K562 (cell line): ENCODE data around the gene USP13. TPM values are rescaled to one million over a fixed set of nuclear protein-coding genes. Genes with fewer than 3 reads are reported as not detected.

Experiments
- ATAC-seq: fragments of 200-7000 bp; cut with Tn5 transposase; 3 replicates; pipeline ENCODE4 v1.9.1; 2020; ENCODE audit warnings: moderate library complexity
- BruUV-seq: library from RNA; stranded (reverse); fragments of 400-500 nt; replicated peaks from 2 replicates; lab custom pipeline; 2021; lab: Mats Ljungman, UMichigan
- CTCF ChIA-PET: fragments of 300-600 bp; formaldehyde crosslinking; extraction: SDS; loops from one replicate; lab custom pipeline; 2021; ENCODE audit warnings: low intra/inter-chr PET ratio; lab: Yijun Ruan, JAX
- POLR2A ChIA-PET: fragments of 300-600, 350-650 bp; sonication (Branson Sonifier 250); formaldehyde crosslinking; extraction: SDS; loops from one replicate; lab custom pipeline; 2021; ENCODE audit warnings: antibody characterized with exemption, inconsistent platforms; lab: Yijun Ruan, JAX
- DNase-seq, 4 experiments: peaks; one replicate each; pipeline versions ENCODE4 v3.0.0 to v3.0.0-alpha.2; 2011 to 2018; ENCODE audit warnings: low spot score in 3 of 4, mixed read lengths in 3 of 4; ENCODE audit errors: extremely low read depth in 1 of 4
- FAIRE-seq: peaks from 2 replicates; lab custom pipeline; 2011; peaks lifted over from hg19 to GRCh38; lab: Jason Lieb, UNC
- H2AFZ ChIP-seq: 2 replicates; pipeline ENCODE4 v1.6.0; 2011; ENCODE audit warnings: low read depth, low read length, control low read depth, inconsistent platforms
- H3K27ac ChIP-seq: fragments of 200-600 bp; 3 replicates; pipeline ENCODE4 v1.8.0; 2011; ENCODE audit warnings: low read depth, mild to moderate bottlenecking, control low read depth, inconsistent platforms, low read length, moderate library complexity, mixed read lengths; ENCODE audit errors: extremely low read depth
- H3K27me3 ChIP-seq, 2 experiments: fragments of 300-600 bp in 1 of 2; 2 replicates in 1 of 2; 3 replicates in 1 of 2; pipeline versions ENCODE4 v1.6.0 to v1.8.0; 2011; ENCODE audit warnings: inconsistent platforms in 2 of 2, low read length in 2 of 2, mild to moderate bottlenecking in 1 of 2, mixed read lengths in 1 of 2, moderate library complexity in 1 of 2; ENCODE audit not compliant: control insufficient read depth in 2 of 2, insufficient read depth in 2 of 2
- H3K36me3 ChIP-seq: fragments of 300-600 bp; 3 replicates; pipeline ENCODE4 v1.8.0; 2011; ENCODE audit warnings: mild to moderate bottlenecking, low read length, inconsistent platforms; ENCODE audit not compliant: control insufficient read depth, insufficient read depth
- H3K4me1 ChIP-seq, 2 experiments: fragments of 200-600 bp in 1 of 2; replicated peaks in 1 of 2; 2 replicates in 1 of 2; 3 replicates in 1 of 2; pipeline versions ENCODE4 v1.5.1 to v1.8.0; 2011; ENCODE audit warnings: inconsistent platforms in 2 of 2, low read length in 2 of 2, mild to moderate bottlenecking in 1 of 2, mixed read lengths in 1 of 2, moderate library complexity in 1 of 2; ENCODE audit not compliant: control insufficient read depth in 2 of 2, insufficient read depth in 2 of 2
- H3K4me2 ChIP-seq: 2 replicates; pipeline ENCODE4 v1.6.1; 2011; ENCODE audit warnings: low read length, control low read depth, inconsistent platforms, mixed read lengths; ENCODE audit not compliant: insufficient read depth
- H3K4me3 ChIP-seq: fragments of 200-600 bp; sonication (generic), shearing (Covaris generic); 2 replicates; pipeline ENCODE4 v1.5.1; 2016; ENCODE audit warnings: control low read depth, inconsistent platforms
- H3K79me2 ChIP-seq: fragments of 200-600 bp; 3 replicates; pipeline ENCODE4 v1.8.0; 2011; ENCODE audit warnings: low read length, inconsistent platforms; ENCODE audit not compliant: control insufficient read depth, insufficient read depth
- H3K9ac ChIP-seq, 2 experiments: 2 replicates each; pipeline versions ENCODE4 v1.6.0 to v1.6.1; 2011; ENCODE audit warnings: low read depth in 2 of 2, low read length in 2 of 2, control low read depth in 1 of 2, inconsistent platforms in 1 of 2, mild to moderate bottlenecking in 1 of 2, mixed read lengths in 1 of 2; ENCODE audit not compliant: insufficient read depth in 1 of 2
- H3K9me1 ChIP-seq: one replicate; pipeline ENCODE4 v1.6.0; 2011; ENCODE audit warnings: inconsistent platforms, mild to moderate bottlenecking, low read length, moderate library complexity; ENCODE audit not compliant: control insufficient read depth, insufficient read depth
- H3K9me3 ChIP-seq: replicated peaks from 2 replicates; pipeline ENCODE4 v1.5.1; 2011; ENCODE audit warnings: low read depth, low read length, inconsistent platforms; ENCODE audit not compliant: control insufficient read depth, insufficient read depth
- H4K20me1 ChIP-seq: replicated peaks from 2 replicates; pipeline ENCODE4 v1.6.1; 2011; ENCODE audit warnings: low read length, inconsistent platforms, mixed read lengths; ENCODE audit not compliant: control insufficient read depth, insufficient read depth
- CHD4 ChIP-seq: fragments of 200-600 bp; sonication (generic); IDR thresholded peaks from 3 replicates; pipeline ENCODE4 v1.6.1; 2012; ENCODE audit warnings: low read depth, mild to moderate bottlenecking, mixed read lengths, low read length, inconsistent platforms; ENCODE audit not compliant: insufficient read depth, insufficient replicate concordance, poor library complexity, severe bottlenecking
- FOS ChIP-seq: IDR thresholded peaks from 3 replicates; pipeline ENCODE4 v1.6.1; 2011; ENCODE audit not compliant: insufficient read length; ENCODE audit errors: extremely low read depth
- MAZ ChIP-seq, 2 experiments: fragments of 450-650 bp in 1 of 2; sonication (generic) in 1 of 2; formaldehyde crosslinking; IDR thresholded peaks in 1 of 2; conservative IDR thresholded peaks in 1 of 2; 2 replicates each; pipeline versions ENCODE4 v1.4.0 to v1.5.0; 2020; ENCODE audit warnings: mild to moderate bottlenecking in 1 of 2, missing genetic modification reagents in 1 of 2
- RBM15 ChIP-seq: fragments of 200-400 bp; formaldehyde crosslinking; IDR thresholded peaks from 2 replicates; pipeline ENCODE4 v1.6.1; 2018; ENCODE audit warnings: mild to moderate bottlenecking, low read length, moderate library complexity; ENCODE audit not compliant: insufficient read depth
- ZKSCAN8 ChIP-seq: fragments of 200-800 bp; sonication (Bioruptor generic); IDR thresholded peaks from 2 replicates; pipeline ENCODE4 v1.6.1; 2016; ENCODE audit warnings: missing genetic modification characterization, missing compliant biosample characterization
- ZNF121 ChIP-seq: sonication (generic); formaldehyde crosslinking; conservative IDR thresholded peaks from 2 replicates; pipeline ENCODE4 v1.8.0; 2022; ENCODE audit warnings: missing genetic modification reagents
- ZNF551 ChIP-seq: fragments of 250-450 bp; sonication (Bioruptor Pico); IDR thresholded peaks from 2 replicates; pipeline ENCODE4 v1.5.0; 2021; ENCODE audit warnings: mild to moderate bottlenecking, moderate library complexity
- ZZZ3 ChIP-seq: fragments of 450-650 bp; IDR thresholded peaks from 2 replicates; pipeline ENCODE4 v1.6.1; 2016; ENCODE audit warnings: antibody characterized with exemption, mild to moderate bottlenecking, moderate library complexity
- WGBS: fragments of 100-300 bp; shearing (Covaris generic); methylation state at CpG from one replicate; pipeline ENCODE4 v1.1.6; 2016; ENCODE audit warnings: low coverage, mixed read lengths; ENCODE audit not compliant: insufficient coverage; ENCODE audit errors: missing lambda C conversion rate; 5-methylcytosine and 5-hydroxymethylcytosine counted together
- in situ Hi-C: fragments of 300-500 bp; cut with MboI; formaldehyde crosslinking; loops from 4 replicates; pipeline ENCODE4 v1.15.0; 2018; ENCODE audit warnings: inconsistent platforms, mixed read lengths
- intact Hi-C: fragments of 100-400 bp; cut with micrococcal nuclease; formaldehyde crosslinking; loops from 2 replicates; pipeline ENCODE4 v1.14.2; 2022
- polyA plus RNA-seq, 8 experiments: library from polyadenylated mRNA; depleted of rRNA in 4 of 8; stranded (reverse) in 5 of 8; unstranded in 3 of 8; fragments of >200 nt; fragmentation: Nextera tagmentation in 2 of 8; fragmentation: Illumina TruSeq in 1 of 8; extraction: Ambion mirVana in 2 of 8; extraction: Trizol in 1 of 8; gene quantifications; 2 replicates each; pipeline versions ENCODE4 v1.2.1 to v1.2.3, GENCODE V29; 2011 to 2014; ENCODE audit warnings: inconsistent platforms in 1 of 8, missing spikeins in 1 of 8
- total RNA-seq, 7 experiments: library from RNA; depleted of rRNA in 6 of 7; stranded (reverse); fragments of >200 nt in 6 of 7; fragmentation: Illumina TruSeq in 2 of 7; extraction: Trizol in 2 of 7; gene quantifications; 2 replicates each; pipeline versions ENCODE4 v1.2.1 to v1.2.3, GENCODE V29; 2011 to 2021; ENCODE audit warnings: low replicate concordance in 1 of 7
- TF ChIP-seq, protein P1 (sequence below): sonication (generic); formaldehyde crosslinking; IDR thresholded peaks from 2 replicates; pipeline ENCODE4 v1.8.1; 2023; ENCODE audit warnings: mild to moderate bottlenecking, missing genetic modification reagents, moderate library complexity

USP13 gene
- total and polyA plus RNA-seq, 9 of the 15 experiments (the other 6 are each of a cell fraction or from before 2014, with no cell fraction given), result 0.11 to 2.3 (median 0.51) TPM

DNA sequence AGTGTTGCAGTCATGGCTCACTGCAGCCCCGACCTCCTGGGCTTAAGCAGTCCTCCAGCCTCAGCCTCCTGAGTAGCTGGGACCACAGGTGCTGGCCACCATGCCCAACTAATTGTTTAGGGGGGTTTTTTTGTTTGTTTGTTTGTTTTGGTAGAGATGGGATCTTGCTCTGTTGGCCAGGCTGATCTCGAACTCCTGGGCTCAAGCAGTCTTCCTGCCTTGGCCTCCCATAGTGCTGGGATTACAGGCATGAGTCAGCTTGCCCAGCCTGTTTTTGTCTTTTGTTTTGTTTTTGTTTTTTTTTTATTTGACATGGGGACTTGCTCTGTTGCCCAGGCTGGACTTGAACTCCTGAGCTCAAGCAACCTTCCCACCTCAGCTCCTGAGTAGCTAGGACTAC, 30.8 kb upstream of the USP13 start:
- ATAC-seq (no peak), DNase-seq (no peak), FAIRE-seq (no peak)
- 94% methylated on average over 2 of the region's 2 CpGs for WGBS
- TF ChIP-seq CHD4, result no peak
- TF ChIP-seq ZNF121, result peak; percentile 65
- TF ChIP-seq MAZ (CRISPR knock-in tag; conservative IDR thresholded peaks at IDR 0.05 in 1 of 2, IDR thresholded peaks at IDR 0.05 in 1 of 2), result no peak
- H3K79me2 ChIP-seq, result peaks cover 5% of the 10 kb centered on the region; the same call in 2 of the 3 replicates
- H4K20me1 ChIP-seq, result no peaks in the 10 kb centered on the region
- H3K4me3 ChIP-seq, result no peak overlapping the region
- H3K9me1 ChIP-seq, result no peaks in the 10 kb centered on the region
- BruUV-seq, result no TSS peak
- peaks cover 69% of the 10 kb centered on the region for H3K36me3 ChIP-seq
- H3K9ac ChIP-seq, result no peak overlapping the region
- no peaks in the 10 kb centered on the region for H3K27me3 ChIP-seq
- ChIA-PET POLR2A (no interaction called here), CTCF (no interaction called here)
- no peaks in the 10 kb centered on the region for H3K9me3 ChIP-seq
- intact Hi-C loops (no loop called here), in situ Hi-C loops (no loop called here)
- H3K27ac ChIP-seq, result no peak overlapping the region
- no peak overlapping the region for H3K4me2 ChIP-seq
- H2AFZ ChIP-seq, result no peak overlapping the region
- H3K4me1 ChIP-seq, result no peaks in the 10 kb centered on the region

- no peak overlapping the region for H3K27ac ChIP-seq
- no peak for ATAC-seq
- WGBS, result 66% methylated on average over 2 of the region's 3 CpGs
- H3K79me2 ChIP-seq, result peaks cover 5% of the 10 kb centered on the region; the same call in 2 of the 3 replicates
- POLR2A ChIA-PET, result interaction anchor here (0.6 kb wide), 1 partner anchor 9 kb away, joined by 5 read pairs; no protein-coding TSS in a partner anchor
- H3K4me1 ChIP-seq, result no peaks in the 10 kb centered on the region
- in situ Hi-C loops, result no loop called here
- H3K4me2 ChIP-seq, result no peak overlapping the region
- no peak for FAIRE-seq
- H2AFZ ChIP-seq, result no peak overlapping the region
- no peak overlapping the region for H3K4me3 ChIP-seq
- no peaks in the 10 kb centered on the region for H3K27me3 ChIP-seq
- H3K9me1 ChIP-seq, result no peaks in the 10 kb centered on the region
- no peak for DNase-seq
- H3K36me3 ChIP-seq, result peaks cover 50% of the 10 kb centered on the region
- no peaks in the 10 kb centered on the region for H3K9me3 ChIP-seq
- H3K9ac ChIP-seq, result no peak overlapping the region
- H4K20me1 ChIP-seq, result no peaks in the 10 kb centered on the region
- TF ChIP-seq ZKSCAN8 (no peak), ZNF551 (CRISPR knock-in tag) (no peak), ZZZ3 (no peak), FOS (no peak), RBM15 (no peak)
- TF ChIP-seq, protein P1, sequence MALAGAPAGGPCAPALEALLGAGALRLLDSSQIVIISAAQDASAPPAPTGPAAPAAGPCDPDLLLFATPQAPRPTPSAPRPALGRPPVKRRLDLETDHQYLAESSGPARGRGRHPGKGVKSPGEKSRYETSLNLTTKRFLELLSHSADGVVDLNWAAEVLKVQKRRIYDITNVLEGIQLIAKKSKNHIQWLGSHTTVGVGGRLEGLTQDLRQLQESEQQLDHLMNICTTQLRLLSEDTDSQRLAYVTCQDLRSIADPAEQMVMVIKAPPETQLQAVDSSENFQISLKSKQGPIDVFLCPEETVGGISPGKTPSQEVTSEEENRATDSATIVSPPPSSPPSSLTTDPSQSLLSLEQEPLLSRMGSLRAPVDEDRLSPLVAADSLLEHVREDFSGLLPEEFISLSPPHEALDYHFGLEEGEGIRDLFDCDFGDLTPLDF (CRISPR knock-in tag), result no peak
- BruUV-seq, result no TSS peak
- intact Hi-C loops, result no loop called here
- CTCF ChIA-PET, result no interaction called here
Observed at GRCh38 chr3:179624451-179624850, 28.4 kb upstream of the USP13 start.
